ENCODE data around the gene NECTIN2.

DNA sequence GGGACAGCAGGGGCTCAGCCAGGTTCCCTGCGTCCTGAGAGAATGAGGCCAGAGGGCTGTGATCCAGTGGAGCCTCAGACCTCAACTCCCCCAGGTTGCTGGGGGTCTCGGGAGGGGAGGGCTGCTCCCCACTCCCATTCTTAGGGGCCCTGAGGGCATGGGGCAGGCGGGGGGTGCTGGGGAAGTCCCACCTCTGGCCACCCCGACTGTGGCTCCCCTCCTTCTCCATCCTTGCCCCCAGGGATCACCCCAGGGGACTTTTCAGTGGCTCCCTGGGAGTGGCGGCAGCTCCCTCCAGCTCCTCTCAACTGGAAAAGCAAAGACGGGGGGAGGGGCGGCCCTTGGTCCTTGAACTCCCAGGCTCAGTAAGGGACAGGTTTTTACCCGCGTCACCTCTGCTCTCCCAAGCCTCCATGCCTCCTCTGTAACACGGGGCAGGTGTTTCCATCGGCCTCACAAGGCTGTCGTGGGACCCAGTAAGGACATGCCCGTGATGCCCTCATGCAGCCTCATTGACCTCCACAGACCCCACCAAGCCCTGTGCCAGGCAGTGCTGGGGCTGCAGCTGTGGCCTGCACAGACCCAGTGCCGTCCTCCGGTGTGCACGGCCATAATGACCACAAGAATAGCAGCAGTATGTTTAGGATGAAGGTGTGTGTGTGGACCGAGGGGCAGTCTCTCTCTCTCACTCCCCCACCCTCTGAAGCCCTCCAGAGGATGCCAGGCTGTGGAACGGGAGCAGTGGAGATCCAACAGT is 33.4 kb downstream of the NECTIN2 start:
- TF ChIP-seq, protein P1, sequence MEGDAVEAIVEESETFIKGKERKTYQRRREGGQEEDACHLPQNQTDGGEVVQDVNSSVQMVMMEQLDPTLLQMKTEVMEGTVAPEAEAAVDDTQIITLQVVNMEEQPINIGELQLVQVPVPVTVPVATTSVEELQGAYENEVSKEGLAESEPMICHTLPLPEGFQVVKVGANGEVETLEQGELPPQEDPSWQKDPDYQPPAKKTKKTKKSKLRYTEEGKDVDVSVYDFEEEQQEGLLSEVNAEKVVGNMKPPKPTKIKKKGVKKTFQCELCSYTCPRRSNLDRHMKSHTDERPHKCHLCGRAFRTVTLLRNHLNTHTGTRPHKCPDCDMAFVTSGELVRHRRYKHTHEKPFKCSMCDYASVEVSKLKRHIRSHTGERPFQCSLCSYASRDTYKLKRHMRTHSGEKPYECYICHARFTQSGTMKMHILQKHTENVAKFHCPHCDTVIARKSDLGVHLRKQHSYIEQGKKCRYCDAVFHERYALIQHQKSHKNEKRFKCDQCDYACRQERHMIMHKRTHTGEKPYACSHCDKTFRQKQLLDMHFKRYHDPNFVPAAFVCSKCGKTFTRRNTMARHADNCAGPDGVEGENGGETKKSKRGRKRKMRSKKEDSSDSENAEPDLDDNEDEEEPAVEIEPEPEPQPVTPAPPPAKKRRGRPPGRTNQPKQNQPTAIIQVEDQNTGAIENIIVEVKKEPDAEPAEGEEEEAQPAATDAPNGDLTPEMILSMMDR (IDR thresholded peaks at IDR 0.05): no peak
- no peak for TF ChIP-seq POLR2A (IDR thresholded peaks at IDR 0.05)
